ENCODE measurements around the gene PCCB.

- TF ChIP-seq CTCF (IDR thresholded peaks at IDR 0.05) (no peak), POLR2AphosphoS5 (IDR thresholded peaks at IDR 0.05; ENCODE audit: low read depth, low read length) (no peak), REST (IDR thresholded peaks at IDR 0.05; ENCODE audit: insufficient read depth in 1 of 2, low read depth in 2 of 2, low read length in 1 of 2) (no peak)
These were observed 40.2 kb upstream of the PCCB start for GRCh38 chr3:136209921-136210320.
